ENCODE results near the gene PAF1. TPM values are rescaled to one million over a fixed set of nuclear protein-coding genes. Genes with fewer than 3 reads are reported as not detected.

PAF1 gene
- total and polyA plus RNA-seq, 2 of the 13 experiments (the other 11 are each of a cell fraction or from before 2014, with no cell fraction given): 30.2 to 31.1 TPM

DNA sequence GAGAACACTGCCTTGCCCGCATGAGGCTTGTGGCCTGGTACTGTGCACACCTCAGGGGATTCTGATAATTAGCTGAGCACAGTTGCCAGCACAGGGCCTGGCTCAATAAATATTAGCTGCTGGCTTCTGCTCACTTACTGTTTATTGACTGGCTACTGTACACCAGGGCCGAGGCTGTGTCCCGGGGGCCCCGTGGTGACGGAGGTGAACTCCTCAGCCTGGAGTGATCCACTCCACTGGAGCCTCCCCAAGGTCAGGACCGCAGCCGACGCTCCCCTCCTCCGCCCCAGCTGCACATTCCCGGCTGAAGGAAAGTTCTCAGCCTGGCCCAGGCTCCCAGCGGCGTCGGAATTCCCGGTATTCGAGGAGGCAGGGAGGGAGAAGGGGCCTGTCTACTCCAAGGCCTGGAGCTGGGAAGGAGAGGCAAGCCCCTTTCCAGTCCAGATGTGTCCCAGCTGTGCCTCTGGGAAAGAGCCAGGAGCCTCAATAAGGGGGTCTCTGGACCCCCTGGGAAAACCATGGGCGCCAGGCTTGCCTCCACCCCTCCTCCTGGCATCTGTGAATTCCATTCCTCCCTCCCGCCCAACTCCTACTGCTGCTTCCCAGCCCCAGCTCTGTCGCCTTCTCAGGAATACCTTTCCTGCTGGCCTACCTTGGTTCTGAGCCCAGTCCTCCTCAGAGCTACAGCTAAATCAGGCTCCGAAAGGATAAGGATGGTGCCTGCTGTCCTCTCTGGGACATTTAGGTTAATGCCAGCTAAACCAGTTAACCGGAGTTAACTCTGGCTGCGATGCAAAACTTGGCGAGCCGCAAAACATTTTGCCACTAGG, 37.6 kb upstream of the PAF1 start (continued):
- TF ChIP-seq, protein P1, sequence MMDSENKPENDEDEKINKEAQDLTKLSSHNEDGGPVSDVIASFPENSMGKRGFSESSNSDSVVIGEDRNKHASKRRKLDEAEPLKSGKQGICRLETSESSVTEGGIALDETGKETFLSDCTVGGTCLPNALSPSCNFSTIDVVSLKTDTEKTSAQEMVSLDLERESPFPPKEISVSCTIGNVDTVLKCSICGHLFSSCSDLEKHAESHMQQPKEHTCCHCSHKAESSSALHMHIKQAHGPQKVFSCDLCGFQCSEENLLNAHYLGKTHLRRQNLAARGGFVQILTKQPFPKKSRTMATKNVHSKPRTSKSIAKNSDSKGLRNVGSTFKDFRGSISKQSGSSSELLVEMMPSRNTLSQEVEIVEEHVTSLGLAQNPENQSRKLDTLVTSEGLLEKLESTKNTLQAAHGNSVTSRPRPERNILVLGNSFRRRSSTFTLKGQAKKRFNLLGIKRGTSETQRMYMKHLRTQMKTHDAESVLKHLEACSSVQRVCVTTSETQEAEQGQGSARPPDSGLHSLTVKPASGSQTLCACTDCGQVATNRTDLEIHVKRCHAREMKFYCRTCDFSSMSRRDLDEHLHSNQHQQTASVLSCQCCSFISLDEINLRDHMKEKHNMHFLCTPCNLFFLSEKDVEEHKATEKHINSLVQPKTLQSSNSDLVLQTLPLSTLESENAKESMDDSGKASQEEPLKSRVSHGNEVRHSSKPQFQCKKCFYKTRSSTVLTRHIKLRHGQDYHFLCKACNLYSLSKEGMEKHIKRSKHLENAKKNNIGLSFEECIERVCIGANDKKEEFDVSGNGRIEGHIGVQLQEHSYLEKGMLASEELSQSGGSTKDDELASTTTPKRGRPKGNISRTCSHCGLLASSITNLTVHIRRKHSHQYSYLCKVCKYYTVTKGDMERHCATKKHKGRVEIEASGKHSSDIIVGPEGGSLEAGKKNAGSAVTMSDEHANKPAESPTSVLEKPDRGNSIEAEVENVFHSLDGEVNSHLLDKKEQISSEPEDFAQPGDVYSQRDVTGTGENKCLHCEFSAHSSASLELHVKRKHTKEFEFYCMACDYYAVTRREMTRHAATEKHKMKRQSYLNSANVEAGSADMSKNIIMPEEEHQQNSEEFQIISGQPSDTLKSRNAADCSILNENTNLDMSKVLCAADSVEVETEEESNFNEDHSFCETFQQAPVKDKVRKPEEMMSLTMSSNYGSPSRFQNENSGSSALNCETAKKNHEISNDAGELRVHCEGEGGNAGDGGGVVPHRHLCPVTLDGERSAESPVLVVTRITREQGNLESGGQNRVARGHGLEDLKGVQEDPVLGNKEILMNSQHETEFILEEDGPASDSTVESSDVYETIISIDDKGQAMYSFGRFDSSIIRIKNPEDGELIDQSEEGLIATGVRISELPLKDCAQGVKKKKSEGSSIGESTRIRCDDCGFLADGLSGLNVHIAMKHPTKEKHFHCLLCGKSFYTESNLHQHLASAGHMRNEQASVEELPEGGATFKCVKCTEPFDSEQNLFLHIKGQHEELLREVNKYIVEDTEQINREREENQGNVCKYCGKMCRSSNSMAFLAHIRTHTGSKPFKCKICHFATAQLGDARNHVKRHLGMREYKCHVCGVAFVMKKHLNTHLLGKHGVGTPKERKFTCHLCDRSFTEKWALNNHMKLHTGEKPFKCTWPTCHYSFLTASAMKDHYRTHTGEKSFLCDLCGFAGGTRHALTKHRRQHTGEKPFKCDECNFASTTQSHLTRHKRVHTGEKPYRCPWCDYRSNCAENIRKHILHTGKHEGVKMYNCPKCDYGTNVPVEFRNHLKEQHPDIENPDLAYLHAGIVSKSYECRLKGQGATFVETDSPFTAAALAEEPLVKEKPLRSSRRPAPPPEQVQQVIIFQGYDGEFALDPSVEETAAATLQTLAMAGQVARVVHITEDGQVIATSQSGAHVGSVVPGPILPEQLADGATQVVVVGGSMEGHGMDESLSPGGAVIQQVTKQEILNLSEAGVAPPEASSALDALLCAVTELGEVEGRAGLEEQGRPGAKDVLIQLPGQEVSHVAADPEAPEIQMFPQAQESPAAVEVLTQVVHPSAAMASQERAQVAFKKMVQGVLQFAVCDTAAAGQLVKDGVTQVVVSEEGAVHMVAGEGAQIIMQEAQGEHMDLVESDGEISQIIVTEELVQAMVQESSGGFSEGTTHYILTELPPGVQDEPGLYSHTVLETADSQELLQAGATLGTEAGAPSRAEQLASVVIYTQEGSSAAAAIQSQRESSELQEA (CRISPR knock-in tag; IDR thresholded peaks at IDR 0.05; ENCODE audit: not compliant biosample characterization): no peak
- no peak for TF ChIP-seq CCAR2 (optimal IDR thresholded peaks at IDR 0.05; ENCODE audit: low read depth, low read length)
- no peak for TF ChIP-seq MTF1 (CRISPR knock-in tag; IDR thresholded peaks at IDR 0.05)
- TF ChIP-seq DMAP1 (CRISPR knock-in tag; IDR thresholded peaks at IDR 0.05): no peak
- TF ChIP-seq, protein P2, sequence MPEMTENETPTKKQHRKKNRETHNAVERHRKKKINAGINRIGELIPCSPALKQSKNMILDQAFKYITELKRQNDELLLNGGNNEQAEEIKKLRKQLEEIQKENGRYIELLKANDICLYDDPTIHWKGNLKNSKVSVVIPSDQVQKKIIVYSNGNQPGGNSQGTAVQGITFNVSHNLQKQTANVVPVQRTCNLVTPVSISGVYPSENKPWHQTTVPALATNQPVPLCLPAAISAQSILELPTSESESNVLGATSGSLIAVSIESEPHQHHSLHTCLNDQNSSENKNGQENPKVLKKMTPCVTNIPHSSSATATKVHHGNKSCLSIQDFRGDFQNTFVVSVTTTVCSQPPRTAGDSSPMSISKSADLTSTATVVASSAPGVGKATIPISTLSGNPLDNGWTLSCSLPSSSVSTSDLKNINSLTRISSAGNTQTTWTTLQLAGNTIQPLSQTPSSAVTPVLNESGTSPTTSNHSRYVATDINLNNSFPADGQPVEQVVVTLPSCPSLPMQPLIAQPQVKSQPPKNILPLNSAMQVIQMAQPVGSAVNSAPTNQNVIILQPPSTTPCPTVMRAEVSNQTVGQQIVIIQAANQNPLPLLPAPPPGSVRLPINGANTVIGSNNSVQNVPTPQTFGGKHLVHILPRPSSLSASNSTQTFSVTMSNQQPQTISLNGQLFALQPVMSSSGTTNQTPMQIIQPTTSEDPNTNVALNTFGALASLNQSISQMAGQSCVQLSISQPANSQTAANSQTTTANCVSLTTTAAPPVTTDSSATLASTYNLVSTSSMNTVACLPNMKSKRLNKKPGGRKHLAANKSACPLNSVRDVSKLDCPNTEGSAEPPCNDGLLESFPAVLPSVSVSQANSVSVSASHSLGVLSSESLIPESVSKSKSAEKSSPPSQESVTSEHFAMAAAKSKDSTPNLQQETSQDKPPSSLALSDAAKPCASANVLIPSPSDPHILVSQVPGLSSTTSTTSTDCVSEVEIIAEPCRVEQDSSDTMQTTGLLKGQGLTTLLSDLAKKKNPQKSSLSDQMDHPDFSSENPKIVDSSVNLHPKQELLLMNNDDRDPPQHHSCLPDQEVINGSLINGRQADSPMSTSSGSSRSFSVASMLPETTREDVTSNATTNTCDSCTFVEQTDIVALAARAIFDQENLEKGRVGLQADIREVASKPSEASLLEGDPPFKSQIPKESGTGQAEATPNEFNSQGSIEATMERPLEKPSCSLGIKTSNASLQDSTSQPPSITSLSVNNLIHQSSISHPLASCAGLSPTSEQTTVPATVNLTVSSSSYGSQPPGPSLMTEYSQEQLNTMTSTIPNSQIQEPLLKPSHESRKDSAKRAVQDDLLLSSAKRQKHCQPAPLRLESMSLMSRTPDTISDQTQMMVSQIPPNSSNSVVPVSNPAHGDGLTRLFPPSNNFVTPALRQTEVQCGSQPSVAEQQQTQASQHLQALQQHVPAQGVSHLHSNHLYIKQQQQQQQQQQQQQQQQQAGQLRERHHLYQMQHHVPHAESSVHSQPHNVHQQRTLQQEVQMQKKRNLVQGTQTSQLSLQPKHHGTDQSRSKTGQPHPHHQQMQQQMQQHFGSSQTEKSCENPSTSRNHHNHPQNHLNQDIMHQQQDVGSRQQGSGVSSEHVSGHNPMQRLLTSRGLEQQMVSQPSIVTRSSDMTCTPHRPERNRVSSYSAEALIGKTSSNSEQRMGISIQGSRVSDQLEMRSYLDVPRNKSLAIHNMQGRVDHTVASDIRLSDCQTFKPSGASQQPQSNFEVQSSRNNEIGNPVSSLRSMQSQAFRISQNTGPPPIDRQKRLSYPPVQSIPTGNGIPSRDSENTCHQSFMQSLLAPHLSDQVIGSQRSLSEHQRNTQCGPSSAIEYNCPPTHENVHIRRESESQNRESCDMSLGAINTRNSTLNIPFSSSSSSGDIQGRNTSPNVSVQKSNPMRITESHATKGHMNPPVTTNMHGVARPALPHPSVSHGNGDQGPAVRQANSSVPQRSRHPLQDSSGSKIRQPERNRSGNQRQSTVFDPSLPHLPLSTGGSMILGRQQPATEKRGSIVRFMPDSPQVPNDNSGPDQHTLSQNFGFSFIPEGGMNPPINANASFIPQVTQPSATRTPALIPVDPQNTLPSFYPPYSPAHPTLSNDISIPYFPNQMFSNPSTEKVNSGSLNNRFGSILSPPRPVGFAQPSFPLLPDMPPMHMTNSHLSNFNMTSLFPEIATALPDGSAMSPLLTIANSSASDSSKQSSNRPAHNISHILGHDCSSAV (CRISPR knock-in tag; IDR thresholded peaks at IDR 0.05; ENCODE audit: borderline replicate concordance): no peak
- no peak for TF ChIP-seq ZNF496 (CRISPR knock-in tag; IDR thresholded peaks at IDR 0.05; ENCODE audit: insufficient replicate concordance)
- no peak for TF ChIP-seq TEAD2 (CRISPR knock-in tag; IDR thresholded peaks at IDR 0.05)
- TF ChIP-seq ZBTB7B (CRISPR knock-in tag; IDR thresholded peaks at IDR 0.05): no peak; the same call in 1 of the 2 replicates
- no peak for TF ChIP-seq ISL2 (CRISPR knock-in tag; IDR thresholded peaks at IDR 0.05)
- no peak for TF ChIP-seq NR2F2 (IDR thresholded peaks at IDR 0.05; ENCODE audit: borderline replicate concordance, low read depth)
- no peak for TF ChIP-seq PAWR (CRISPR knock-in tag; IDR thresholded peaks at IDR 0.05; ENCODE audit: borderline replicate concordance)
- no peak for TF ChIP-seq AKAP8 (CRISPR knock-in tag; IDR thresholded peaks at IDR 0.05)

Data from HepG2 (cell line).